B cell (primary cell): ENCODE results near the gene SYMPK. TPM values are rescaled to one million over a fixed set of nuclear protein-coding genes. Genes with fewer than 3 reads are reported as not detected.
A peak's percentile ranks its signal among the peaks of the same experiment; 100 is the strongest.

Experiments used
- ATAC-seq: fragments of 200-7000 bp; cut with Tn5 transposase; one replicate; pipeline ENCODE4 v1.10.0; 2021; ENCODE audit warnings: low read depth, mild to moderate bottlenecking, moderate number of reproducible peaks, moderate library complexity
- CTCF ChIA-PET: fragments of 350-600 bp; sonication (Branson Sonifier 250); formaldehyde crosslinking; loops from one replicate; lab custom pipeline; 2021; ENCODE audit warnings: antibody characterized with exemption, inconsistent platforms; lab: Charles Lee
- POLR2A ChIA-PET: fragments of 350-600 bp; sonication (Branson Sonifier 250); formaldehyde crosslinking; loops from one replicate; lab custom pipeline; 2021; ENCODE audit warnings: antibody characterized with exemption; lab: Charles Lee
- DNase-seq: peaks from one replicate; pipeline ENCODE4 v3.0.0; 2013
- H2AFZ ChIP-seq: 2 replicates; pipeline ENCODE4 v1.6.1; 2012; ENCODE audit warnings: mild to moderate bottlenecking, low read depth, low read length; ENCODE audit not compliant: insufficient read depth, poor library complexity, severe bottlenecking
- H3K27ac ChIP-seq, 2 donors: 1 replicate in 1 of 2; 2 replicates in 1 of 2; pipeline ENCODE4 v1.5.1; 2012 to 2013; ENCODE audit warnings: low read length in 2 of 2, mild to moderate bottlenecking in 2 of 2, moderate library complexity in 1 of 2
- H3K27me3 ChIP-seq, 4 experiments: fragments of 200-600 bp in 1 of 4; sonication (generic) in 1 of 4; replicated peaks in 1 of 4; 1 replicate in 2 of 4; 2 replicates in 2 of 4; pipeline versions ENCODE4 v1.6.1 to v1.7.0; 2013 to 2016; ENCODE audit warnings: low read length in 3 of 4, mild to moderate bottlenecking in 2 of 4, mixed read lengths in 1 of 4, moderate library complexity in 1 of 4; ENCODE audit not compliant: insufficient read depth in 4 of 4, control insufficient read depth in 3 of 4; ENCODE audit errors: control extremely low read depth in 1 of 4
- H3K36me3 ChIP-seq, 2 experiments: replicated peaks in 1 of 2; 1 replicate in 1 of 2; 2 replicates in 1 of 2; pipeline versions ENCODE4 v1.6.1 to v1.7.1; 2013; ENCODE audit warnings: low read length in 1 of 2; ENCODE audit not compliant: insufficient read depth in 2 of 2, control insufficient read depth in 1 of 2; ENCODE audit errors: control extremely low read depth in 1 of 2, extremely low read depth in 1 of 2
- H3K4me1 ChIP-seq, 2 donors: fragments of 200-600 bp in 1 of 2; sonication (generic) in 1 of 2; 1 replicate in 1 of 2; 2 replicates in 1 of 2; pipeline versions ENCODE4 v1.5.1 to v1.6.1; 2013 to 2017; ENCODE audit warnings: low read length in 2 of 2; ENCODE audit not compliant: control insufficient read depth in 2 of 2, insufficient read depth in 2 of 2
- H3K4me2 ChIP-seq: replicated peaks from 2 replicates; pipeline ENCODE3; 2012; ENCODE audit warnings: mild to moderate bottlenecking, low read depth, low read length; ENCODE audit not compliant: poor library complexity, severe bottlenecking
- H3K4me3 ChIP-seq, 5 experiments: fragments of 200-600 bp in 1 of 5; sonication (generic) in 1 of 5; 1 replicate in 3 of 5; 2 replicates in 2 of 5; pipeline versions ENCODE4 v1.5.1 to v1.7.0; 2011 to 2016; ENCODE audit warnings: low read length in 4 of 5, mild to moderate bottlenecking in 4 of 5, low read depth in 2 of 5, control low read depth in 1 of 5, moderate library complexity in 1 of 5; ENCODE audit not compliant: insufficient read depth in 1 of 5; ENCODE audit errors: control extremely low read depth in 1 of 5, extremely low read depth in 1 of 5
- H3K79me2 ChIP-seq: fragments of 200-600 bp; sonication (generic); one replicate; pipeline ENCODE4 v1.6.0; 2016; ENCODE audit warnings: low read length; ENCODE audit not compliant: control insufficient read depth, insufficient read depth
- H3K9ac ChIP-seq: fragments of 200-600 bp; sonication (generic); 2 replicates; pipeline ENCODE4 v1.6.1; 2017; ENCODE audit warnings: mild to moderate bottlenecking, low read length, moderate library complexity
- H3K9me3 ChIP-seq, 3 donors: one replicate each; pipeline versions ENCODE4 v1.6.1 to v1.7.1; 2013; ENCODE audit warnings: low read length in 2 of 3; ENCODE audit not compliant: control insufficient read depth in 2 of 3, insufficient read depth in 1 of 3; ENCODE audit errors: control extremely low read depth in 1 of 3
- H4K20me1 ChIP-seq: 2 replicates; pipeline ENCODE4 v1.6.0; 2012; ENCODE audit warnings: mild to moderate bottlenecking, low read length; ENCODE audit not compliant: insufficient read depth, control insufficient read depth, poor library complexity, severe bottlenecking
- H3K27ac Mint-ChIP-seq: one replicate; pipeline ENCODE4 v1.8.0; 2021; ENCODE audit warnings: mixed read lengths
- H3K27me3 Mint-ChIP-seq: one replicate; pipeline ENCODE4 v1.8.0; 2021; ENCODE audit warnings: mixed read lengths
- H3K4me1 Mint-ChIP-seq: one replicate; pipeline ENCODE4 v1.8.0; 2021; ENCODE audit warnings: mixed read lengths
- H3K4me3 Mint-ChIP-seq: one replicate; pipeline ENCODE4 v1.8.0; 2021; ENCODE audit warnings: mixed read lengths
- H3K9me3 Mint-ChIP-seq: one replicate; pipeline ENCODE4 v1.8.0; 2022; ENCODE audit warnings: mixed read lengths; ENCODE audit not compliant: insufficient read depth
- EZH2 ChIP-seq: IDR thresholded peaks from 2 replicates; pipeline ENCODE4 v1.6.1; 2012; ENCODE audit warnings: borderline replicate concordance, low read depth, mild to moderate bottlenecking, moderate library complexity, low read length; ENCODE audit not compliant: insufficient read depth, poor library complexity, severe bottlenecking
- WGBS: methylation state at CpG from one replicate; pipeline ENCODE4 v1.1.5; 2013; ENCODE audit warnings: missing lambda C conversion rate; ENCODE audit not compliant: insufficient coverage; 5-methylcytosine and 5-hydroxymethylcytosine counted together
- intact Hi-C: fragments of 100-400 bp; cut with micrococcal nuclease; formaldehyde crosslinking; loops from one replicate; pipeline ENCODE4 v1.10.0; 2022
- polyA plus RNA-seq: library from polyadenylated mRNA; depleted of rRNA; stranded (reverse); fragments of >200 nt; gene quantifications from 2 replicates; pipeline ENCODE4 v1.2.3, GENCODE V29; 2012
- total RNA-seq, 2 donors: library from RNA; stranded (reverse); fragments of 120-200 nt in 1 of 2; gene quantifications; 1 replicate in 1 of 2; 2 replicates in 1 of 2; pipeline versions ENCODE4 v1.2.3 to v1.2.4, GENCODE V29; 2013 to 2022
- TF ChIP-seq, protein P1 (sequence below): fragments of 200-600 bp; IDR thresholded peaks from one replicate; pipeline ENCODE4 v1.8.0; 2022; ENCODE audit warnings: antibody characterized with exemption, mild to moderate bottlenecking

SYMPK gene
- total and polyA plus RNA-seq, 2 donors (not counting 1 experiment from before 2014, with no cell fraction given), result 119 to 138 TPM

DNA sequence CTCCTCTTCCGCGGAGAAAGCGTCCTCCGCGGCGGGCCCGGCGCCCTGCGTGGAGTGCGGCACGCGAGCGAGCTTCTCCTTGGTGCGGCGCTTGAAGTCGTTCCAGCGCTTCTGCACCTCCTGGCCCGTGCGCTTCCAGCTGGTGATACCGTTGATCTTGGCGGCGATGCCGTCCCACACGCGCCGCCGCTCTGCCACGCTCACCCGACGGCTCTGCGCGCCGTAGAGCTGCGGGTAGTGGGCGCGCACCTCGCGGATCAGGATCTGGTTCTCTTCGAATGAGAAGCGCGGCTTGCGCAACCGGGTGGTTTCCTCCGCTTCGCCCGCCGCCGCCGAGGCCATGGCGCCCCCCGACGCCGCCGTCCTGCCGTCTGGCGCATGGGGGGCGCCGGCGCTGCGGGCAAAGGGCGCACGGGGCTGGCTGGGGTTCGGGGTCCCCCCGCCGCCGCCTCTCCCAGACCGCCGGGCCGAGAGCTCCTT is 38.5 kb upstream of the SYMPK start:
- Mint-ChIP-seq H3K9me3 (no peaks in the 10 kb centered on the region), H3K27ac (no peak overlapping the region), H3K27me3 (no peaks in the 10 kb centered on the region), H3K4me1 (peaks cover 35% of the 10 kb centered on the region), H3K4me3 (peak overlapping the region; percentile 68)
- DNase-seq (peak; percentile 64), ATAC-seq (no peak)
- WGBS, result 23% methylated on average over 65 of the region's 69 CpGs
- Histone ChIP-seq H4K20me1 (no peaks in the 10 kb centered on the region), H3K27me3 (no peaks in the 10 kb centered on the region), H3K9ac (peak overlapping the region; percentile 73), H2AFZ (peak overlapping the region; percentile 82), H3K4me3 (peak overlapping the region in 3 of 5 experiments; percentile 74 to 88 (median 76)), H3K9me3 (no peaks in the 10 kb centered on the region), H3K4me2 (peak overlapping the region; percentile 89), H3K79me2 (peaks cover 20% of the 10 kb centered on the region), H3K36me3 (peaks cover 3 to 9% of the 10 kb centered on the region in 2 experiments), H3K4me1 (peaks cover 23 to 33% of the 10 kb centered on the region in 2 donors), H3K27ac (no peak overlapping the region)
- intact Hi-C loops, result no loop called here
- POLR2A ChIA-PET, result interaction anchor here (2.9 kb wide), 1 partner anchor 16 kb away, joined by 33 read pairs; the partner anchor contains the start of gene IRF2BP1
- TF ChIP-seq, protein P1, sequence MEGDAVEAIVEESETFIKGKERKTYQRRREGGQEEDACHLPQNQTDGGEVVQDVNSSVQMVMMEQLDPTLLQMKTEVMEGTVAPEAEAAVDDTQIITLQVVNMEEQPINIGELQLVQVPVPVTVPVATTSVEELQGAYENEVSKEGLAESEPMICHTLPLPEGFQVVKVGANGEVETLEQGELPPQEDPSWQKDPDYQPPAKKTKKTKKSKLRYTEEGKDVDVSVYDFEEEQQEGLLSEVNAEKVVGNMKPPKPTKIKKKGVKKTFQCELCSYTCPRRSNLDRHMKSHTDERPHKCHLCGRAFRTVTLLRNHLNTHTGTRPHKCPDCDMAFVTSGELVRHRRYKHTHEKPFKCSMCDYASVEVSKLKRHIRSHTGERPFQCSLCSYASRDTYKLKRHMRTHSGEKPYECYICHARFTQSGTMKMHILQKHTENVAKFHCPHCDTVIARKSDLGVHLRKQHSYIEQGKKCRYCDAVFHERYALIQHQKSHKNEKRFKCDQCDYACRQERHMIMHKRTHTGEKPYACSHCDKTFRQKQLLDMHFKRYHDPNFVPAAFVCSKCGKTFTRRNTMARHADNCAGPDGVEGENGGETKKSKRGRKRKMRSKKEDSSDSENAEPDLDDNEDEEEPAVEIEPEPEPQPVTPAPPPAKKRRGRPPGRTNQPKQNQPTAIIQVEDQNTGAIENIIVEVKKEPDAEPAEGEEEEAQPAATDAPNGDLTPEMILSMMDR, result no peak
- no peak for TF ChIP-seq EZH2
- CTCF ChIA-PET, result interaction anchor here (0.8 to 2.7 kb wide), 2 partner anchors 16 to 37 kb away, joined by 3 to 15 read pairs; partner anchors contain the start of genes FOXA3 and SYMPK

DNA sequence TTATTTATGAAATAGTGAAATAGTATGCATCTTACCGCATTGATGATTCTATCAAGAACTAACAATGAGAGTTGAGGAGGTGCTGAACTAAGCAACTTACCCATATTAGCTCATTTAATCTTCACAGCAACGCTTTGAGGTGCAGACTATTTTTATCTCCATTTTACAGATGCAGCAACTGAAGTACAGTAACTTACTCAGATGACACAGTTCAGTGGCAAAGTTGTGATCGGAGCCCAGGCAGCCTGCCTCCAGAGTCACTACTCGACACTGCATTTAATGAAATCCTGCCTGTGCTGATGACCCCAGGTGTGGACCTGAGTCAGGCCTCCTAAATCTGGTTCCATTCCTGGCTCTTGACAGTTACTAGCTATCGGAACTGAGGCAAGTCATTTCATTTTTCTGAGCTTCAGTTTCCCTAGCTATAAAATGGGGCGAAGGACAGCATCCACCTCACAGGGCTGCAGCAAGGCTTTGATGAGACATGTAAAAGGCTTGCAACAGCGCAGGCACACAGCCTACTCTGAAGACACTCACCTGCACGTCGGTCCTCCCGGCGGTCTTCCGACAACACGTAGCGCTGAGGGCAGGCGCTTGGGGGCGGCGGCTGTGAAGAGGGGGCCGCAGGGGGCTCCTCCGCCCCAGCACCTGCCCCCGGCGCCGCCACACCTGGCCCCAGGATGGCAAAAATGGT is 37.9 kb upstream of the SYMPK start:
- ATAC-seq (no peak), DNase-seq (no peak)
- Histone ChIP-seq H3K27me3 (no peaks in the 10 kb centered on the region), H3K9me3 (no peaks in the 10 kb centered on the region), H3K36me3 (peaks cover 3 to 9% of the 10 kb centered on the region in 2 experiments), H3K4me3 (peak overlapping the region in 2 of 5 experiments; percentile 74 to 76), H2AFZ (peak overlapping the region; percentile 82), H3K9ac (peak overlapping the region; percentile 73), H3K27ac (no peak overlapping the region), H3K79me2 (peaks cover 20% of the 10 kb centered on the region), H4K20me1 (no peaks in the 10 kb centered on the region), H3K4me1 (peaks cover 23 to 33% of the 10 kb centered on the region in 2 donors), H3K4me2 (peak overlapping the region; percentile 89)
- Mint-ChIP-seq H3K4me3 (peak overlapping the region; percentile 71), H3K27ac (peak overlapping the region; percentile 10), H3K4me1 (peaks cover 35% of the 10 kb centered on the region), H3K9me3 (no peaks in the 10 kb centered on the region), H3K27me3 (no peaks in the 10 kb centered on the region)
- intact Hi-C loops, result no loop called here
- ChIA-PET CTCF (interaction anchor here (0.5 to 0.8 kb wide), 3 partner anchors 16 to 173 kb away, joined by 3 to 4 read pairs (median 3); no protein-coding TSS in a partner anchor), POLR2A (interaction anchor here (2.9 kb wide), 1 partner anchor 15 kb away, joined by 33 read pairs; the partner anchor contains the start of gene IRF2BP1)
- TF ChIP-seq EZH2, result no peak
- TF ChIP-seq, protein P1, result no peak
- 97% methylated on average over 19 of the region's 22 CpGs for WGBS
